Measurements from ENCODE around the gene TM2D3. TPM values are rescaled to one million over a fixed set of nuclear protein-coding genes. Genes with fewer than 3 reads are reported as not detected.

Gene TM2D3
- total and polyA plus RNA-seq, 2 of the 8 experiments (the other 6 are each of a cell fraction or from before 2014, with no cell fraction given): 26.4 to 28.0 TPM

GRCh38 chr15:101596633-101597032, 55.5 kb downstream of the TM2D3 start:
- Histone ChIP-seq H2BK20ac (ENCODE audit: low read length) (no peak overlapping the region), H4K20me1 (replicated peaks in 1 of 2; ENCODE audit: control insufficient read depth in 1 of 2, insufficient read depth in 2 of 2, low read length in 2 of 2) (no peaks in the 10 kb centered on the region), H3K4ac (replicated peaks; ENCODE audit: insufficient read length, low read depth, low read length) (no peak overlapping the region), H4K5ac (ENCODE audit: insufficient read length, low read depth, low read length) (no peak overlapping the region), H3K23ac (ENCODE audit: insufficient read length) (no peak overlapping the region), H3K23me2 (ENCODE audit: low read depth, low read length) (no peaks in the 10 kb centered on the region), H2BK12ac (ENCODE audit: low read depth, low read length) (no peak overlapping the region), H3K27ac (ENCODE audit: low read depth, low read length) (no peak overlapping the region), H4K91ac (replicated peaks; ENCODE audit: insufficient read length, low read length) (no peak overlapping the region), H3K9me3 (ENCODE audit: insufficient read depth in 2 of 2, low read depth in 1 of 2, low read length in 1 of 2) (no peaks in the 10 kb centered on the region), H3K9ac (replicated peaks in 1 of 4; ENCODE audit: extremely low read depth in 1 of 4, low read depth in 3 of 4, low read length in 3 of 4) (no peak overlapping the region), H3K56ac (replicated peaks; ENCODE audit: insufficient read length, low read depth, low read length) (no peak overlapping the region), H4K8ac (ENCODE audit: extremely low read depth, insufficient read depth, low read length) (no peak overlapping the region), H2BK120ac (replicated peaks; ENCODE audit: low read depth, low read length) (no peak overlapping the region), H3K18ac (ENCODE audit: extremely low read depth, low read length) (no peak overlapping the region), H3K14ac (ENCODE audit: insufficient read length) (no peak overlapping the region), H2AK5ac (ENCODE audit: low read depth, low read length) (no peak overlapping the region), H3K79me2 (ENCODE audit: control insufficient read depth in 1 of 2, insufficient read depth in 2 of 2, low read length in 2 of 2) (no peaks in the 10 kb centered on the region), H2AFZ (ENCODE audit: low read length) (no peak overlapping the region), H2BK15ac (ENCODE audit: low read length) (no peak overlapping the region), H2BK5ac (ENCODE audit: low read depth, low read length) (no peak overlapping the region), H3K4me2 (ENCODE audit: insufficient read depth in 1 of 2, low read depth in 2 of 2, low read length in 2 of 2) (no peak overlapping the region), H3K79me1 (ENCODE audit: low read depth, low read length) (no peaks in the 10 kb centered on the region), H3K36me3 (ENCODE audit: control insufficient read depth in 2 of 4, insufficient read depth in 4 of 4, low read length in 3 of 4) (no peaks in the 10 kb centered on the region), H3K4me3 (ENCODE audit: extremely low read depth in 1 of 4, insufficient read depth in 2 of 4, low read depth in 3 of 4, low read length in 4 of 4) (no peak overlapping the region), H3K27me3 (replicated peaks in 1 of 4; ENCODE audit: control insufficient read depth in 3 of 4, extremely low read depth in 1 of 4, insufficient read depth in 3 of 4, low read length in 3 of 4) (peaks cover 0 to 2% (median 0%) of the 10 kb centered on the region in 4 experiments; a peak in 1 of 7 replicates), H3K4me1 (replicated peaks in 1 of 4; ENCODE audit: control insufficient read depth in 3 of 4, insufficient read depth in 4 of 4, low read length in 3 of 4) (peaks cover 0 to 3% (median 0%) of the 10 kb centered on the region in 4 experiments; a peak in 2 of 7 replicates)
- no peak for TF ChIP-seq ATF2 (IDR thresholded peaks at IDR 0.05; ENCODE audit: low read length)
- no peak for TF ChIP-seq SP1 (IDR thresholded peaks at IDR 0.05; ENCODE audit: low read depth, low read length)
- TF ChIP-seq SRF (IDR thresholded peaks at IDR 0.05; ENCODE audit: low read depth, low read length): no peak
- TF ChIP-seq JUND (IDR thresholded peaks at IDR 0.05; ENCODE audit: low read length): no peak
- TF ChIP-seq EGR1 (IDR thresholded peaks at IDR 0.05; ENCODE audit: borderline replicate concordance, low read depth, low read length): no peak
- TF ChIP-seq TCF12 (IDR thresholded peaks at IDR 0.05; ENCODE audit: low read depth, low read length): no peak
- no peak for FAIRE-seq
- 100% methylated on average over 1 of the region's 1 CpG; no CpG with 5 or more reads in 1 of the 2 experiments for WGBS, 2 experiments (ENCODE audit: extremely low coverage in 1 of 2, insufficient coverage in 1 of 2, insufficient read length in 1 of 2, insufficient replicate concordance in 2 of 2, low coverage in 1 of 2, low lambda C conversion rate in 2 of 2, missing lambda C conversion rate in 1 of 2)
- ChIA-PET CTCF (ENCODE audit: partially characterized antibody) (no interaction called here), POLR2A (ENCODE audit: partially characterized antibody) (no interaction called here)
- no peak for DNase-seq (ENCODE audit: low read depth in 1 of 2, low spot score in 2 of 2)
